Stimulated activated CD8-positive, alpha-beta memory T cell treated with anti-CD3 and anti-CD28 coated beads, Interleukin-15, amount 100 ng/mL, for 24 hours (primary cell): ENCODE measurements around the gene GCAT.
"Not testable (repeated sequence)": the region's sequence is repeated elsewhere in the genome, so short reads cannot be mapped to it uniquely, and the experiment has no call there.

Source experiments
- DNase-seq: peaks from one replicate; pipeline ENCODE4 v3.0.0-alpha.2; 2020; ENCODE audit warnings: low read depth

Gene GCAT

DNA sequence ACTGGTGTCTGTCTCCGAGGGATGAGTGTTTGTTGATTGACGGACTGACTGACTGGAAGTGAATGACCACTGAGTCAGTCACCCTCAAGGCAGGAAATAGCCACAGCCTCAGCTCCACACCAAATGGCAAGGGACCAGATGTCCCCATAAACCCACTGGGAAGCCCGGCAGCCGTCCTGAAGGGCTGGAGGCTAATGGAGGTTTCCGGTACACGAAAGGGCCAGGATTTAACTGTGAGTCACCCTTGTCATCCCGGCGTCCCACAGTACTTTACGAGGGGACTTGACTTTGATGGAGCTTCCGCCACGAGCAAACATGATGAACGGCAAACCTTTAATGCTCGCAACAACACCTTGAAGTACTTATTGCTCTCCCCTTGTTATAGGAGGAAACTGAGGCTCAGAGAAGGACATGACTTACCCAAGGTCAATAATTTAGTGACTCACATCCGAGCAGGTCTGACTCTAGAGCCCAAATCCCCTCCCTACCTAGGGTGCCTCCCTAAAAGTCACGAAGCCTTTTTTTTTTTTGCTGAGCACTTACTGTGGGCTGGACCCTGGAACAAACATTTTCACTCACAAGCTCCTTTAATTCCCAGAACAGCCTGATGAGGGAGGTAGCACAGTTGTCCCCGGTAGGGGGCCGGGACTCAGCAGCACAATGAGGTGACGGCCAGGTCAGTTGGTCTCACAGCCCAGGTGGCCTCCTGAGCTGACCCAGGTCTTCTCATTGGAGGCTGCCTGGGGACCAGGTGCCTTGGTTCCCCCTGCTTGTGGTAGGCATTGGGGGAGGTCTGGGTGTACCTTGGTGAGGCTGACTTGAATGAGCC is 25.2 kb upstream of the GCAT start:
- no peak for DNase-seq

- no peak for DNase-seq
These were observed 22.8 kb upstream of the GCAT start for GRCh38 chr22:37784829-37785495.

DNA sequence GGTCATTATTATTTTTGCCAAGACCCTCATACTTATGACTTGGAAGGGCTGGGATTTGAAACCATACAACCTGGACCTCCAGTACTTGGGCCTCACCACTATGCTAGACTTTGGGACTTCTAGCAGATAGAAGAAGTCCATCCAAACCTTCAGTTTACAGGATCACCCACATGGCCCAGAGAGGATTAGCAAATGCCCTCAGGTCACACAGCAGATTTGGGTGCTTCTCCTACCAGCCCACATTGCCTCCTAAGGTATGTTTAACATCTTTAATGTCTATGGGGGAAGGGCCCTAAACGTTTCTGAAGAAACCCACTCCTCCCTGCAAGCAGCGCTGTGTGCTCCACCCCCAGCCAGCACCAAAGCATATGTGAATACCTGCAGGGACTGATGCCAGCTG is 17.5 kb upstream of the GCAT start:
- no peak for DNase-seq

DNA sequence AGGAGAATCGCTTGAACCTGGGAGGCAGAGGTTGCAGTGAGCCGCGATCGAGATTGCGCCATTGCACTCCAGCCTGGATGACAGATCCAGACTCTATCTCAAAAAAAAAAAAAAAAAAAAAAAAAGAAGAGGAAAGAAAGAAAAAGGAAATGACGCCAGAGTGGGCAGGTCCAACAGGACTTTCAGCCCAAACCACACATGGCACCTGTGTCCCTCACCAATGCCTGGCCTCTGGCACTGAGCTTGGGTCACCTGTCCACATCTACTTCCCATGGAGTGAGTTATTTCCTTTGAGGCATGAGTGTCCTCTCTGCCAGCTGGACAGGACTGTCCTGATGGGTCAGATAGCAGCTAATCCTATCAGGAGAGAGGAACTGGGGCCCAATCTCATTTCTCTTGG is 15.2 kb upstream of the GCAT start:
- DNase-seq: no peak

GRCh38 chr22:37794376-37794775 is 13.4 kb upstream of the GCAT start:
- DNase-seq: no peak

GRCh38 chr22:37796079-37796478 is 11.7 kb upstream of the GCAT start:
- DNase-seq: no peak

DNA sequence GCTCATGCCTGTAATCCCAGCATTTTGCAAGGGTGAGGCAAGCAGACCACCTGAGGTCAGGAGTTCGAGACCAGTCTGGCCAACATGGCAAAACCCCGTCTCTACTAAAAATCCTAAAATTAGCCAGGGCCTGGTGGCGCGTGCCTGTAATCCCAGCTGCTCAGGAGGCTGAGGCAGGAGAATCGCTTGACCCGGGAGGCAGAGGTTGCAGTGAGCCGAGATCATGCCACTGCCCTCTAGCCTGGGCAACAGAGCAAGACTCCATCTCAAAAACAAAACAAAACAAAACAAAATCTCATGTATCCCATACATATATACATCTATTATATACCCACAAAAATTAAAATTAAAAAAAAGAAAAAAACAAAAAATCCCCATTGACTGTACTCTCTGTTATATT is 10.5 kb upstream of the GCAT start:
- DNase-seq: not testable (repeated sequence)

- no peak for DNase-seq
These were observed 9.7 kb upstream of the GCAT start for GRCh38 chr22:37797874-37798500.

DNA sequence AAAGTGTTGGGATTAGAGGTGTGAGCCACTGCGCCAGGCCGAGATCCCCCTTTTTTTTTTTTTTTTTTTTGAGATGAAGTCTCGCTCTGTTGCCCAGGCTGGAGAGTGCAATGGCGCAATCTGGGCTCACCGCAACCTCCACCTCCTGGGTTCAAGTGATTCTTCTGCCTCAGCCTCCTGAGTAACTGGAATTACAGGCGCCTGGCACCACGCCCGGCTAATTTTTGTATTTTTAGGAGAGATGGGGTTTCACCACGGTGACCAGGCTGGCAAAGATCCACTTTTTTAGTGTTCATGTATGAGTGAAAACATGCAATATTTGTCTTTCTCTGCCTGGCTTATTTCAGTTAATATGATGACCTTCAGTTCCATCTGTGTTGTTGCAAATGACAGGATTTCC is 7.8 kb upstream of the GCAT start:
- DNase-seq: not testable (repeated sequence)

GRCh38 chr22:37801946-37802309 is 5.8 kb upstream of the GCAT start:
- DNase-seq: no peak

GRCh38 chr22:37802310-37803194 is 5.2 kb upstream of the GCAT start:
- no peak for DNase-seq

- DNase-seq: no peak
These were observed 4.5 kb upstream of the GCAT start for GRCh38 chr22:37803195-37803638.

DNA sequence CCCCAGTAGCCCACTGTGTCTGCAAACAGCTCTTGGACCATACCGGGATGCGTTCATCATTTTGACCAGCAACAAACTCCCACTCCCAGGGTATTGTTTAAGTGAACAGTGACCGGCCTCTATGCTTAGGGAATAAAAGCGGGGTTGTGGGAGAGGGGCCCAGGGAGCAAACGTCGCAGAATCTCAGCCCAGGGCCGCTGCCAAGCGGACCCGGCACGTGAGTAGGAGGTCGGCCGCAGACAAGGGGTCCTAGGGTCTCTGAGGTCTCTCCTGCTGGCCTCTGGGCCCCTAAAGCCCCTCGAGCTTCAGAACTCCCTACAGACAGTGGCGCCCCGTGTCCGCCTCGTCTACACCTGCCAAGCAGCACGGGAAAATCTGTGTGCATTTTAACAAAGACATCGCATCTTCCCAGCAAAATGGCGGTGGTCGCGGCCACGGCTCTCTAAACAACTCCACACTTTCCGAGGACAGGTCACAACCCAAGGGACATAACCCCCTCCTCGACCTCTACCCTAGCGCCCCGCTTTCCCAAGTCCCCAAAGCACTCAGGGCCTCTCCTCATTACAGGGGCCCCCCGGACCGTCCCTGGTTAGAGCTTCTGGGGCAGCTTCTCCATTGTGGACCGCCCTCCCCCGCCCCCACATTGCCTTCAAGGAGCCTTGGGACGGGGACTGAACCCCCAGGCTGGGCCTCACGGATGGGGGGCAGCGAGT is 3.9 kb upstream of the GCAT start:
- no peak for DNase-seq

DNA sequence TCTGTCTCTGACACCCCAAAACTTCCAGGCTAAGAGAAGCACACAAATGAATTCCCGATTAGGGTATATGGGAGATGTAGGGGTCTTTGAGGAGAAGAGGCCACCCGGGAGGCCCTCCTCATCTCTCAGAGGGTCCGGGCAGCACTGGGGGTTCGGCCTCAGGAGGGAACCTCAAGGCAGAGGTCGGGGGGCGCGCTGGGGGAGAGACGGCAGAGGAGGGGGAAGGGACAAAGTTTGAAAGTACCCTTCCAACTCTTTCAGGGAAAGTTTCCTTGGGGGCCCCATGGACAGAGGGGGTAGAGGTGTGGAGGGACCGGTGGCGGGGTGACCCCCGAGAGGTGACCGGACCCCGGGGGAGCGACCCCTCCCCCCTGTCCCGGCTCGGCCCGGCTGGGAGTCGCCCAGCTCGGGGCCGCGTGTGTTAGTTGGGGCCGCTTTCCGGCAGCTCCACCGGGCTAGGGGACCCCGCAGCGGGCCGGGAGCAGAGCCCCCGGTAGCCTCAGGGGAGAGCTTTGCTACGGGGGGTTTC is 3.3 kb upstream of the GCAT start:
- DNase-seq: no peak

- peak; percentile 51 for DNase-seq
These were observed 2.6 kb upstream of the GCAT start for GRCh38 chr22:37804881-37805809.

DNA sequence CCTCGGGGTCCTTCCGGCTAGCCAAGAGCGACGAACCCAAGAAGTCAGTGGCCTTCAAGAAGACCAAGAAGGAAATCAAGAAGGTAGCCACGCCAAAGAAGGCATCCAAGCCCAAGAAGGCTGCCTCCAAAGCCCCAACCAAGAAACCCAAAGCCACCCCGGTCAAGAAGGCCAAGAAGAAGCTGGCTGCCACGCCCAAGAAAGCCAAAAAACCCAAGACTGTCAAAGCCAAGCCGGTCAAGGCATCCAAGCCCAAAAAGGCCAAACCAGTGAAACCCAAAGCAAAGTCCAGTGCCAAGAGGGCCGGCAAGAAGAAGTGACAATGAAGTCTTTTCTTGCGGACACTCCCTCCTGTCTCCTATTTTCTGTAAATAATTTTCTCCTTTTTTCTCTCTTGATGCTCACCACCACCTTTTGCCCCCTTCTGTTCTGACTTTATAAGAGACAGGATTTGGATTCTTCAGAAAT is 1.9 kb upstream of the GCAT start:
- DNase-seq: no peak

GRCh38 chr22:37806409-37807333 is 1.1 kb upstream of the GCAT start:
- DNase-seq: no peak

DNA sequence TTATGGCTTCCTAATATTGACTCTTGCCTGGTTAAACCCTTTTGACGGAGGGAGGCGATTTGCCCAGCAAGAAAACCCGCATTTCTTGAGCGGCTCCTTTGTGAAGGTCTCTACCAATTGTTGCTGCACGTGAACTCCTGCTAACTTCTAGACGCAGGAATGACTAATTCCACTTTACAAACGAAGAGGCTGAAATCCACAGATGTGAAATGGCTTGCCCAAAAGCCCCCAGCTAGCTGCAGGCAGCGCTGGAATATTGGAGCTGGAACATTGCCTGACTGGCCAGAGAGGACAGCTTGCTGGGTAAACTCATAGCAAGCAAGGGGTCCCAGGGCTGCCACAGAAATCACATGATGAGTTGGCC is 542 bp downstream of the GCAT start:
- no peak for DNase-seq
